SK-MEL-5 (cell line): Measurements from ENCODE around the gene RPL41. TPM values are rescaled to one million over a fixed set of nuclear protein-coding genes. Genes with fewer than 3 reads are reported as not detected.
"Not testable (repeated sequence)": the region's sequence is repeated elsewhere in the genome, so short reads cannot be mapped to it uniquely, and the experiment has no call there.

ENCODE experiments used
- DNase-seq: peaks from one replicate; pipeline ENCODE4 v3.0.0-alpha.2; 2016; ENCODE audit warnings: low read depth, low spot score
- in situ Hi-C: cut with HindIII; loops from 2 replicates; pipeline ENCODE4 v1.10.0; 2016; ENCODE audit warnings: low sequenced_read_pairs, high pct_unique_total_duplicates, low pct_unique_long_range_greater_than_20kb
- total RNA-seq: library from RNA; depleted of rRNA; stranded (reverse); fragments of >200 nt; shearing (Covaris generic); gene quantifications from 2 replicates; pipeline ENCODE4 v1.2.3, GENCODE V29; 2014

The RPL41 gene
- total RNA-seq, 1 experiment from 2014 or later: 5,360 TPM

DNA sequence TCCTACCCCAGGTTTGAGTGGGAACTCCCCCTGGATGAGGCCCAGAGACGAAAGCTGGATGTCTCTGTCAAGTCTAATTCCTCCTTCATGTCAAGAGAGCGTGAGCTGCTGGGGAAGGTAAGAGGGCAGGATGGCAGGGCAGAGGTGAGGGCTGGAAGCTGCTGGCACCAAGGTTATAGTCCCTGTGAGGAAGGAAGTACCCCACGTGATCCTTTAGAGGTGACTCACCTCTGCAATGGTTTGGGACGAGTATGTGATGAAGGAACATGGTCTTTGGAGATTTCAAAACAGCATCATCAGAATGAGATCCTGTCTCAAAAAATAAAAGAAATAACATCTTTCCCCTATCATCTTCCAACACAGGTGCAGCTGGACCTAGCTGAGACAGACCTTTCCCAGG lies 26.8 kb downstream of the RPL41 start:
- DNase-seq: no peak
- in situ Hi-C loops: no loop called here

DNA sequence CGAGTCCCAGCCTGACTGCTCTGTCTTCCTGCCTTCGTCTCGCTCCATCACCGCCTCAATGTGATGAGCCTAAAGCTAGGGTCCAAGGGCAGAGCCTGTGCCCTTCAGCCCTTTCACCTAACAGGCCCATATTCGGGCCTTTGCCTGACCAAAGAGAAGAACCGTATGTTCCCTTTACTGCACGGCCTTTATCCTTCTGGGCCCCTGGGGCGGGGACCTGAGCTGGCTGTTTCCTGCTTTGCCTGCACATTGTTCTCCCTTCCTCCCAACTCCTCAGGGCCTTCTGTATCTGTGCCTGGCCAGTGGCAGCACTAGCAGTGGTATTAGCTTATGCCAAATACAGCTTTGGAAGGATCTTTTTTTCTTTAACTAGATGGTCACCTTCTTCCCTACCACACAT lies 27.4 kb downstream of the RPL41 start:
- DNase-seq: no peak

GRCh38 chr12:56145217-56145616 lies 28.8 kb downstream of the RPL41 start:
- DNase-seq: no peak
- in situ Hi-C loops: no loop called here

More for the DNA sequence above, 27.4 kb downstream of the RPL41 start:
- in situ Hi-C loops: no loop called here

- DNase-seq: no peak
- in situ Hi-C loops: no loop called here
Observed at GRCh38 chr12:56146492-56147460, 30.3 kb downstream of the RPL41 start.

GRCh38 chr12:56150563-56150962 lies 34.1 kb downstream of the RPL41 start:
- in situ Hi-C loops: no loop called here
- DNase-seq: no peak

DNA sequence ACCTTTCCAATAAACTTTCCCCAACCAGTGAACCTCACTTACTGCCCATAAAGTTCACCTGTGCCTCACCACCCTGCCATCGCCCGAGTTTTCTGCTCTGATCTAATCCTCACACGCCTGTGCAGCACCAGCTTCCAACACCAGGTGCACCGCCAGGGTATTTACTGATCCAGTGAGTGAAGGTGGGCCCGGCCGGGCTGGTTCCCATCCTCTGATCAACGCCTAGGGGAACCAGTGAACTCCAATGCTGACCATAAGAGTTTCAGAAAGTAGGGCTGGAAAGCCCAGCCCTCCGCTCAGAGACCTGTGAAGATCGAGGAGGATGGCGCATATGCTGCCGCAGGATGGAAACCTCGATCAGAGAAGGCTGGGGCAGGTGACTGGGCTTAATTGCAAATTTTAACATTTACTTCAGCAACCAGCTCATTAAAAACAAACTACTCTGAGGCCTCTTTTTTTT lies 35.3 kb downstream of the RPL41 start:
- peak; percentile 57 for DNase-seq
- in situ Hi-C loops: no loop called here

DNA sequence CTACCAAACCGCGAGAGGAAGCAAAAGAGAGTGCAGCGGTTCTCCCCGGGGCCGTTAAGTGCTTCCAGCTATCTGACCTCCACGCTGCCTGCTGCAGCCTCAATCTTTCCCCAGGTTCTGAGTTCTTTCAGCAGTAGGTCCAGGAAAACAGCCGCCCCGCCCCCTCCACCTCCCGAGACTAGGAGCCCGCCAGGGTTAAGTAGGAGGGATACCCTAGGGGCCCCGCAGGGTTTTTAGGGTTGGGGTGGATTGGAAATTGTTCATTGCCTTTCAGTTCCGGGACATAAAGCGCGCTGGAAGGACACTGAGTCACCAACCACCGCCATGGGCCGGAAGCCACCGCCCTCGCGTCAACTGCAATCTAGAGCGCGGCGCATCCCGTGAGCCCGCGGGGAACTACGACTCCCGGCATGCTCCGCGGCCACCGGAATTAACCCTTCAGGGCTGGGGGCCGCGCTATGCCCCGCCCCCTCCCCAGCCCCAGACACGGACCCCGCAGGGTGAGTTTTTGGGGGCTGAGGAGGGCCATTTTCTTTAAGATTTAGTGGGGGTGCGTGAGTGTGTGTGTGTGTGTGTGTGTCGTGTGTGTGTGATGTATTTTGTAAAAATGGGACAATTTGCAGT lies 35.8 kb downstream of the RPL41 start, which contains the start of gene MYL6B:
MYL6B (plus strand) TSS at position 456 of the 624 bp plus-strand sequence. CDS start 1,332 bp downstream, outside the sequence.
- in situ Hi-C loops: no loop called here
- peak; percentile 92 for DNase-seq

DNA sequence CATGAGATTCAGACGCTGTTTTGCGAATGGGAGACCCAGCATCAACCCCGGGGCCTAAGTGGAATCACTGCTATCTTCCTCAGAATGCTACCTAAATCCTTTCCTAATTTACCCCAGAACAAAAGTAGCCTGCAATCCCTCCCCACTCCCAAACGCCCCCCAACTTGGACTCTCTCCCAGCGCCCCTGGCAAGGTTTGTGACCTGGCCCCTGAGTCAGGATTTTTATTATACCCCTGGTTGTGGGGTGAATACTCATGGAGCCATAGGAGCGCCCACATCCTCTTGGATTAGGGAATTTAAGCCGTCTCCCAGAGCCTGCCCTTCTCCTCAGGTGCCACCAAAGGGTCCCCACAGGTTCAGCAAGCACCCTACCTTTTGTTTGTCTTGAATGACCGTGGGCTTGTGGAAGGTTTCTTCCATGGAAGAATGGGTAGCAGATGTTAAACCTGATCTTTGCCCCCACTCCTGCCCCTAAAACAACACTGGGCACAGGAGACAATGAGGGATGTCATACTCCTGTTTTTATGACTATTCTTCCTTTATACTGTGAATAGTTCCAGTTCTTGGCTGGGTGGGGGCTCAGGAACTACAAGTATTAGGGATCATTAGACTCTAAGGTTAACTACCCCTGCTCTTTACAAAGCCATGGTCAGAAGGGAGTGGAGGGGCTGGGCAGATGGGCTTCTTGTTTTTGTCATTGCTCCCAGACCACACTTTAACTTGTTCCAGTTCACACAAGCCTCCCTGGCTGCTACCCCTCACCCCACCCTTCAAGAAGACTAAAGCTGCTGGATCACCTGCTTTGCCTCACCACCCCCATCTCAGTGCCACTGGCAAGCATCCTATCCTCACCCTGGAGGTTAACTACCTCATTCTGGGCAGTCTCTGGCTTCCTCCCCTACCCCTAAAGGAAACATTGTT lies 36.6 kb downstream of the RPL41 start:
- in situ Hi-C loops: no loop called here
- no peak for DNase-seq

DNA sequence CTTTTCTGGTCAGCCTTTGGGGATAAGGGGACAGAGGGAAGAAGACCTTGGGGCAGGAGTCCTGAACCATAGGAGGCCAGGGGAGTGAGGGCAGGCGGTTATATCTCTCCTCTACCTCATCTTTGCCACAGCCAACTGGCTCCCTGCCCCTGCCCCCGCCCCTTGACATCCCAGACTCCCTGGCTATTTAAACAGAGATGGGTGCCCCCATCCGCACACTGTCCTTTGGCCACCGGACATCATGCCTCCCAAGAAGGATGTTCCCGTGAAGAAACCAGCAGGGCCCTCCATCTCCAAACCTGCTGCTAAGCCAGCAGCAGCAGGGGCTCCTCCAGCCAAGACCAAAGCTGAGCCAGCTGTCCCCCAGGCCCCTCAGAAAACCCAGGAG lies 37.2 kb downstream of the RPL41 start:
- in situ Hi-C loops: no loop called here
- DNase-seq: no peak

DNA sequence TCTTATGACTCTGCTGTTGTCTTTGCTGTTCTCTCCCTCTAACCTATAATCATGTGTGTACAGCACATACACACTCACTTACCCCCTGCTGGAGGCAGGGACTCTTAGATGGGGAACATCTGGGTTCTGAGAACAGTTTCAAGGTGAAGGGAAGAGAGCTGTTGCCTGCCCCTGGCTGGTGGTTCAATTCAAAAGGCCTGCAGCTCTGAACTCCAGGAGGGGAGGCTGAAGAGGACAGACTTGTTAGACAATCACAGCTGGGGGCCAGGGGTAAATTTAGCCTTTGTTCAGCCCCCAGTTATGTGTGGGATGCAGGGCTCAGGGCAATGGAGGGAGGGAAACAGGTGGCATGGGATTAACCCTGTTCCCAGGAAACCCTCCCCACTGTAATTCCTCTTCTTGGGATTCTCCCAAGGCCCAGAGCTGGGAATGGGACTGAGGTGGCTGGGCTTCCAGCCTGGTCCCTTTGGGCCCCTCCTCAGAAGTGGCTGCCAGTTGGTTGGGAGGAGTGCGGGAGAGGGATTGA lies 37.9 kb downstream of the RPL41 start:
- in situ Hi-C loops: no loop called here
- no peak for DNase-seq

GRCh38 chr12:56154818-56155217 lies 38.4 kb downstream of the RPL41 start:
- DNase-seq: no peak
- in situ Hi-C loops: no loop called here

DNA sequence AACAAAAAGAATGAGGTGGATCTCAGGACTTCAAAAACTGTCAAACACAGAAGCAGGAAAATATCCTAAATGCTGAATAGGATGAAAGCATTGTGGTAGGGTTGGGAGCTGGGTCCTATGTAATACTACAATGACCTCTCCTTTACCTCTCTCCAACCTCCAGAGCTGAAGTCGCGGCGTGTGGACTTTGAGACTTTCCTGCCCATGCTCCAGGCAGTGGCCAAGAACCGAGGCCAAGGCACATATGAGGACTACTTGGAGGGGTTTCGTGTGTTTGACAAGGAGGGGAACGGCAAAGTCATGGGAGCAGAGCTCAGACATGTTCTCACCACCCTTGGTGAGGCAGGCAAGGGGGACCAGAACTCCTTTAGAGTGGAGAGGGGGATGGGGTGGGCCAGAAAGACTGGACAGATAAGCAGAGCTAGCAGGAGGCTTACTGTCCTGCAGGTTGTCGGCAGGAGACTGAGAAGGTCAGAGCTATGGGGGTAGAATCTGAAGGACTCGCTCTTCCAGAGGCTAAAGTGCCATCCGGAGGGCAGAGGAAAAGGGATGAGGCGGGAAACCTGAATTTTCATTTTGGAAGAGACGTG lies 38.9 kb downstream of the RPL41 start:
- in situ Hi-C loops: no loop called here
- no peak for DNase-seq

DNA sequence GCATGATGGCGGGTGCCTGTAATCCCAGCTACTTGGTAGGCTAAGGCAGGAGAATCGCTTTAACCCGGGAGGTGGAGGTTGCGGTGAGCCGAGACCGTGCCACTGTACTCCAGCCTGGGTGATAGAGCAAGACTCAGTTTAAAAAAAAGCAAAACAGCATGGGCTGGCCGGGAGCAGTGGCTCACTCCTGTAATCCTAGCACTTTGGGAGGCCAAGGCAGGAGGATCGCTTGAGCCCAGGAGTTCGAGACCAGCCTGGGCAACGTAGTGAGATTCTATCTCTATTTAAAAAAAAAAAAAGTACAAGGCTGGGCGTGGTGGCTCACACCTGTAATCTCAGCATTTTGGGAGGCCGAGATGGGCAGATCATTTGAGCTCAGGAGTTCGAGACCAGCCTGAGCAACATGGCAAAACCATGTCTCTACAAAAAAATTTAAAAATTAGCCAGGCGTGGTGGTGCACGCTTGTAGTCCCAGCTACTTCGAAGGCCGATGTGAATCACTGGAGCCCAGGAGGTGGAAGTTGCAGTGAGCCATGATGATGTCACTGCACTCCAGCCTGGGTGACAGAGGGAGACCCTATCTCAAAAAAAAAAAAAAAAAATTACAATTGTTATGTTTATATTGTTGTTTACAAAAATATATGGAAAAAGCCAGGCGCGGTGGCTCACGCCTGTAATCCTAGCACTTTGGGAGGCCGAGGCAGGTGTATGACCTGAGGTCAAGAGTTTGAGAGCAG lies 40.2 kb downstream of the RPL41 start:
- DNase-seq, in situ Hi-C loops: not testable (repeated sequence)

GRCh38 chr12:56157201-56158028 lies 41.0 kb downstream of the RPL41 start:
- in situ Hi-C loops: no loop called here
- peak; percentile 50 for DNase-seq

DNA sequence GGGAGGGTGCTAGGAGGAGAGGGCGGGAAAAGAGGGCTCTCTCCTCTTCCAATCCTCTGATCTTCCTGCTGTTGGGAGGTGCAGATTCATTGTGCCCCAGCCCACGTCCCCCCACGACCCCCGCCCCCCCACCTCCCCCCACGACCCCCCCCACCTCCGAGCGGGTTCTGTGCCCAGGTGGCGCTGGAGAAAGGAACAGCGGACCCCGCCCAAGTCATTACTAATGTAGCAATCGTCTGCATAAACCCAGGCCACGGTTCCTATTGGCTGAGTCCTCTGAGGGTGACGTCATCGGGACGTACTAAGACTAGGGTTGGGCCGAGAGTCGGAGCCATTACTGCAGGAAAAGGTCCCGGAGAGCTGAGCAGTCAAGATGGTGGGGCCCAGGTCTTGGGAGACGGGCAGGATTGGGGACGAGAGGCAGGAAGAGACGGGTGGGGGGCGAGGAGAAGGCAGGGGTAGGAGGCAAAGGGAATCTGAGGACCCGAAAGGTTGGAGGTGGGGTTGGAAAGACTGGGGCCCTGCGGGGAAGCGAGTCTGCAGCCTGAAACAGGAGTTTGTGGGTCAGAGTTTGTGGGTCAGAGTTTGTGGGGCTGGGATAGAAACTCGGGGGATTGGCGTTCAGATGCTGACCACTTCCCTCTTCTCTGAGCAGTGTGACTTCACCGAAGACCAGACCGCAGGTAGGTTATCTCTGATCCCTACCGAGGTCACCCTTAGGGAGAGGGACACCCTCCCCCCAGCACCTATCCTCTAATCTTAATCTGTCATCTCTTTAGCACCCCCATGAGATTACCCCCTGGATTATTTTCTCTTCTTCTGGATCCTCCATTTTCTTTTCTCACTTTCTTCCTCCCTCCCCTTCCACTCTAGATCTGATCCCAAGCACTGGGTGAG lies 41.8 kb downstream of the RPL41 start, which contains the start of gene MYL6:
MYL6 (plus strand) TSS at position 331 of the 897 bp plus-strand sequence; CDS start at position 374, 43 bp downstream.
- in situ Hi-C loops: no loop called here
- peak; percentile 97 for DNase-seq
